Stimulated activated effector memory CD8-positive, alpha-beta T cell treated with anti-CD3 and anti-CD28 coated beads, Interleukin-12 subunit alpha, Interleukin-12 subunit beta, amount 100 ng/mL, for 72 hours (primary cell): ENCODE measurements around the gene GTPBP10.
A peak's percentile ranks its signal among the peaks of the same experiment; 100 is the strongest.

Experiments
- ATAC-seq: fragments of 150-1000 bp; cut with Tn5 transposase; 2 replicates; pipeline ENCODE4 v1.10.0; 2021
- DNase-seq, 2 donors: peaks; one replicate each; pipeline ENCODE4 v3.0.0; 2021 to 2022; ENCODE audit warnings: low spot score in 2 of 2
- H3K27ac Mint-ChIP-seq: one replicate; pipeline ENCODE4 v1.8.0; 2022; ENCODE audit warnings: mild to moderate bottlenecking, mixed read lengths
- H3K36me3 Mint-ChIP-seq: one replicate; pipeline ENCODE4 v1.8.0; 2022; ENCODE audit warnings: mild to moderate bottlenecking, mixed read lengths
- H3K4me1 Mint-ChIP-seq: one replicate; pipeline ENCODE4 v1.8.0; 2022; ENCODE audit warnings: mixed read lengths
- H3K4me3 Mint-ChIP-seq: one replicate; pipeline ENCODE4 v1.8.0; 2022; ENCODE audit warnings: mild to moderate bottlenecking, mixed read lengths
- H3K9me3 Mint-ChIP-seq: one replicate; pipeline ENCODE4 v1.8.0; 2022; ENCODE audit warnings: mixed read lengths

Gene GTPBP10

DNA sequence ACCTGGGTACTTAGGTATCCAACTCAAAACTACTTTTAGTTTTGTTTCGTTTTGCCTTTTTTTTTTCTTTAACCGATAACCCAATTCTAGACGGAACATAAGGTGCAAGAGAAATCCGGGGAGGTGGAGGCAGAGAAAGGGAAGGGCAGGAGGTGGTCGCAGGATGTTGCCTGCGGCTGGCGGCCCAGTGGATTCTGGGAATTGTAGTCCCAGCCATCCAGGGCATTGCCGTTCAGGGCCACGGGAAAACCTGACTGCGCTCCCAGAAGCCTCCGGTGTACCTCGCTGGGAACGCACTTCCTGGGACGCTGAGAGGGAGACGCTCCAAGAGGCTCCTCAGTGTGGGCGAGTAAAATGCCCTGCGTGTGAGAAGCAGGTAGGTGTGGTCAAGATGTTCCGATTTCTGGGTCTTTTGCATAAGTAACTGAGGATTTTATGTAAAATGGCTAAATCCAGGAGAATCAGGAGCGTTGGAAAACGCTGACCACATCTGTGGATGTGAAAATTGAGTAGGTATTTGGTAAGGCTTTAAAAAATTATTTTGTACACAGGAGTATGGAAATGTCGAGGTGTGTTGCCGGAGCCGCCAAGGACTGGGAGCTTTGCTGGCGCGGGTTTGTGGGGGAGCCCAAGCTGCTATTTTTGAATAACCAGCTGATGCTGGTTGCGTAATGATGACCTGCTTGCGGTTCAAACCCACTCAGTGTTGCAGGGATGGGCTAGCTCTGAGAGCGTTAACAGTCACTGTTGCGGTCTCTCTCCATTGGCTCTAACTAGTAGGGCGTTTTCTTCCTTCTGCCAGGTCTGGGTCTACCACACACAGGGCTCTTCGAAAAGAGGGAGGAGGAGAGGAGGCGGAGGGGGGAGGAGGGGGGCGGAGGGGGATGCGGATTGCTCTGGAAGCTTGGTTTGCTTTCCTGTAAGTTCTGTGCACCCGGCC, 56.9 kb downstream of the GTPBP10 start, which contains the start of gene CLDN12:
Gene CLDN12 (plus strand): TSS at position 288 of the 940 bp plus-strand sequence. CDS start 9,216 bp downstream, outside the sequence.
- Mint-ChIP-seq H3K4me3 (peak within 1 kb of the TSS; percentile 97), H3K4me1 (peaks cover 12% of the 10 kb centered on the region)
- ATAC-seq = peak; percentile 99

DNA sequence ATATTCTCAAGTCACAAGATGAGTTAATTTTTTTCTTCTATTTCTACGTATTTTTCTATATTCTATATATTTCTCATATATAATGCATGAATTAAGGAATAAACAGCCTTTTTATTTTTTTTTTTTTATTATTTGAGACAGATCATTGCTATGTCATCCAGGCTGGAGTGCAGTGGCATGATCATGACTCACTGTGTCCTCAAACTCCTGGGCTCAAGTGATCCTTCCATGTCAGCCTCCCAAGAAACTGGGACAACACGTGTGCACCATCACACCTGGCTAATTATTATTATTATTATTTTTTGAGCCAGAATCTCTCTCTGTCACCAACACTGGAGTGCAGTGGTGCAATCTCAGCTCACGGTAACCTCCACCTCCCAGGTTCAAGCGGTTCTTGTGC, 58.3 kb downstream of the GTPBP10 start:
- ATAC-seq = no peak
- H3K36me3 Mint-ChIP-seq = peaks cover 6% of the 10 kb centered on the region
- no peaks in the 10 kb centered on the region for H3K9me3 Mint-ChIP-seq
- H3K27ac Mint-ChIP-seq = peak overlapping the region; percentile 98
- peaks cover 12% of the 10 kb centered on the region for H3K4me1 Mint-ChIP-seq
- peak overlapping the region; percentile 97 for H3K4me3 Mint-ChIP-seq
- no peak for DNase-seq

More for the DNA sequence above, 56.9 kb downstream of the GTPBP10 start, which contains the start of gene CLDN12:
- peak; percentile 49 to 79 for DNase-seq
- peaks cover 6% of the 10 kb centered on the region for H3K36me3 Mint-ChIP-seq
- peaks cover 4% of the 10 kb centered on the region for H3K9me3 Mint-ChIP-seq
- H3K27ac Mint-ChIP-seq = peak within 1 kb of the TSS; percentile 98

DNA sequence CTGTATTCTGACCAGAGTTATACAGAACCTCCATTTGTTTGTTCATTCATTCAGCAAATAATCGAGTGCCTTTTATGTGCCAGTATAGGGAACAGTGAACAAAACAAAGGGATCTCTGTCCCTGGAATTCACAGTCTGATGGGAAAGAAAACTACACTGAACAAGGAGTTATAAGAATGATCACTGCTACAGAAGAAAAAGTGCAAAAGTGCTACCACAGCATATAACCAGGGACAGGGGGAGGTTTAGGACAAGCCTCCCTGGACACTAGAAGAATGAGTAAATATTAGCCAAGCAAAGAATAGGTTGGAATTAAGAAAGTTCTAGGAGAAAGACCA, 60.9 kb downstream of the GTPBP10 start:
- H3K27ac Mint-ChIP-seq = no peak overlapping the region

DNA sequence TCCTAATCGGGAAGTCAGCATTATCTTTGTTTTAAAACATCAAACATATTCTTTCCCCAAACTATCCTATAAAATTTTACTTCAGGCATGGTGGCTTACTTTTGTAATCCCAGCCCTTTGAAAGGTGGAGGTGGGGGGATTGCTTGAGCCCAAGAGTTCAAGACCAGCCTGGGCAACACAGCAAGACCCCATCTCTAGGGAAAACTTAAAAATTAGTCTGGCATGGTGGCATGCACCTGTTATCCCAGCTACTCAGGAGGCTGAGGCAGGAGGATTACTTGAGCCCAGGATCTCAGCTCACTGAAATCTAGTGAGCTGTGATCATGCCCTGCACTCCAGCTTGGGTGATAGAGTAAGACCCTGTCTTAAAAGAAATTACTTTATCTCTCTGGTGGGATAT, 61.6 kb downstream of the GTPBP10 start:
- Mint-ChIP-seq H3K36me3 (peaks cover 6% of the 10 kb centered on the region), H3K4me3 (no peak overlapping the region), H3K9me3 (no peaks in the 10 kb centered on the region), H3K4me1 (peaks cover 5% of the 10 kb centered on the region), H3K27ac (no peak overlapping the region)
- ATAC-seq (no peak), DNase-seq (no peak)

More for the DNA sequence above, 60.9 kb downstream of the GTPBP10 start:
- no peak overlapping the region for H3K4me3 Mint-ChIP-seq
- H3K9me3 Mint-ChIP-seq = no peaks in the 10 kb centered on the region
- no peak for DNase-seq
- no peak for ATAC-seq
- H3K4me1 Mint-ChIP-seq = peaks cover 12% of the 10 kb centered on the region
- peaks cover 6% of the 10 kb centered on the region for H3K36me3 Mint-ChIP-seq

DNA sequence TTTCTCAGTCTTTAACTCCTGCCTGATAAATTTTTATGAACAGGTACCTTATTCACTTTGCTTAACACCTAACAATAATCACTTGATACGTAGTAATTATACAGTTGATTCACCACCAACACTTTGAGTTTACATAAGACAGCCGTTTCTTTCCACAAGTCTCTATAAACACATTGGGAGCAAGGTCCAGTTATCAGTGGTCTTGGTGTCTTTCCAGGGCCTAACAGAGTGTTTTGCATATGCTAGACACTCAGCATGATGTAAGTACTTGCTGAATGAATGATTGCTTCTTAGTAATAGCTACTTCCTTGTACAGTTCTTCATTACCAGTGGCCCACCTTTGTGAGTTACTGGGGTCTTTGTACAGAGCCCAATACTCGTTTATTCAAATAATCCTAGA, 63.2 kb downstream of the GTPBP10 start:
- DNase-seq (no peak), ATAC-seq (no peak)
- Mint-ChIP-seq H3K27ac (no peak overlapping the region), H3K36me3 (no peaks in the 10 kb centered on the region), H3K4me3 (no peak overlapping the region), H3K9me3 (no peaks in the 10 kb centered on the region), H3K4me1 (no peaks in the 10 kb centered on the region)

DNA sequence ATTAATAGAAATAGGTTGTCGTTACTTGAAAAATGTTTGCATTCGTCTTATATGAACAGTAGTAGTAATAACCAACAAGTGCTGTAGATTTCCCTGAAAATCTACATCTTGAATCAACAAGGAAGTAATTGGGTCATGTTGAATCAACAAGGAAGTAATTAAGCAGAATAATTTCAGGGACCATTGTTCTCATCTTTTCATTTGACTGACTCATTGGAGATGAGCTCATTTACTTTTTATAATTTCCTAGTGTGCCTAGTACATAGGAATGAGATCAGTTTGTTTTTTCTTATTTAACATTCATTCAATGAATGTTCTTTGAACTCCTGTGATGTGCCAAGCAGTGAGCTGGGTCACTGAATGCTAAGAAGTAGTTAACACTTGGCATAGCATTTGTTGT, 65.0 kb downstream of the GTPBP10 start:
- DNase-seq (no peak), ATAC-seq (no peak)
- no peaks in the 10 kb centered on the region for H3K36me3 Mint-ChIP-seq
- H3K27ac Mint-ChIP-seq = no peak overlapping the region
- no peaks in the 10 kb centered on the region for H3K4me1 Mint-ChIP-seq
- no peak overlapping the region for H3K4me3 Mint-ChIP-seq
- H3K9me3 Mint-ChIP-seq = no peaks in the 10 kb centered on the region

DNA sequence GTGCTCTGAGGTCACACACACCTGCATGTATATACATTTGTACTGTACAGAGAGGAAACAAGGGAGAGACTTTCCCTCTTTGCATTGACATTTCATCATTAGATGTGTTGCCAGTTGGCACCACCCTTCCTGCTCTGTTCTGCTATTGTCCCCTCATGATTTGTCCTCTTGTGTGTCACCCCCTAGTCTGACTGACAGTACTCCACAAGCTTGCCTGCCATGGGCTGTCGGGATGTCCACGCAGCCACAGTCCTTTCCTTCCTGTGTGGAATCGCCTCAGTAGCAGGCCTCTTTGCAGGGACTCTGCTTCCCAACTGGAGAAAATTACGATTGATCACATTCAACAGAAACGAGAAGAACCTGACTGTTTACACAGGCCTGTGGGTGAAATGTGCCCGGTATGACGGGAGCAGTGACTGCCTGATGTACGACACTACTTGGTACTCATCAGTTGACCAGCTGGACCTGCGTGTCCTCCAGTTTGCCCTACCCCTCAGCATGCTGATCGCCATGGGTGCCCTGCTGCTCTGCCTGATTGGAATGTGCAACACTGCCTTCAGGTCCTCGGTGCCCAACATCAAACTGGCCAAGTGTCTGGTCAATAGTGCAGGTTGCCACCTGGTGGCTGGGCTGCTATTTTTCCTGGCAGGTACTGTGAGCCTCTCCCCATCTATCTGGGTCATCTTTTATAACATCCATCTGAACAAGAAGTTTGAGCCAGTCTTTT, 66.1 kb downstream of the GTPBP10 start:
- no peak for DNase-seq

DNA sequence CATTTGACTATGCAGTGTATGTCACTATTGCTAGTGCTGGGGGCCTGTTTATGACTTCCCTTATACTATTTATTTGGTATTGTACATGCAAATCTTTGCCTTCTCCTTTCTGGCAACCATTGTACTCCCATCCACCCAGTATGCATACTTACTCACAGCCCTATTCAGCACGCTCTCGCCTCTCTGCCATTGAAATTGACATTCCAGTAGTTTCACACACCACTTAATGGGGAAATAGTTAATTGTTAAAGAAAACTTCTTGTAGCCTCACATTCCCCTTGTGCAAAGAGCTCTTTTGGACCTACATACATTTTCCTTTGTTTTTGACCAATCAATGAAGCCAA, 66.6 kb downstream of the GTPBP10 start:
- no peak overlapping the region for H3K4me3 Mint-ChIP-seq
- H3K4me1 Mint-ChIP-seq = no peaks in the 10 kb centered on the region
- H3K9me3 Mint-ChIP-seq = no peaks in the 10 kb centered on the region
- H3K27ac Mint-ChIP-seq = no peak overlapping the region
- DNase-seq (no peak), ATAC-seq (no peak)
- no peaks in the 10 kb centered on the region for H3K36me3 Mint-ChIP-seq

More for the DNA sequence above, 66.1 kb downstream of the GTPBP10 start:
- H3K4me3 Mint-ChIP-seq = no peak overlapping the region
- H3K4me1 Mint-ChIP-seq = no peaks in the 10 kb centered on the region
- peak; percentile 44 for ATAC-seq
- H3K36me3 Mint-ChIP-seq = no peaks in the 10 kb centered on the region
- H3K9me3 Mint-ChIP-seq = no peaks in the 10 kb centered on the region
- no peak overlapping the region for H3K27ac Mint-ChIP-seq

DNA sequence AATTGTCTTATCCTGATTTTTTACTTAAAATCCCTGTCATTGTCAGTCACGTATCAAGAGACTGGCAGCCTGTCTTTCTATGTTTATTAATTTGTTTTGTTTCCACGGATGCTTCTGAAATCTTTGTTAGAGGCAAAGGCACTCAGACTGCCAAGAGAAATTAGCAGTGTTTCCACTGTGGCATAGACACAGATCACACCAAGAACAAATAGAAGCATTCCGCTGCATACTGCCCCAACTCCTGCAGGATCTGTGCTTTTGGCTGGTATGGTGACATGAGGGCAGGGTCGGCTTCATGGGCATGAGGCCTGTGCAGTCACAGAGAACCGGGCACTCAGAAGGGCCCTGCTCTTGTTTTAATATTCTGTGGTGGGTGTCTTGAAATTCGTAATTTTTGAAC, 75.1 kb downstream of the GTPBP10 start:
- ATAC-seq (no peak), DNase-seq (no peak)
- Mint-ChIP-seq H3K36me3 (no peaks in the 10 kb centered on the region), H3K9me3 (no peaks in the 10 kb centered on the region), H3K4me3 (no peak overlapping the region), H3K27ac (no peak overlapping the region), H3K4me1 (peaks cover 15% of the 10 kb centered on the region)

DNA sequence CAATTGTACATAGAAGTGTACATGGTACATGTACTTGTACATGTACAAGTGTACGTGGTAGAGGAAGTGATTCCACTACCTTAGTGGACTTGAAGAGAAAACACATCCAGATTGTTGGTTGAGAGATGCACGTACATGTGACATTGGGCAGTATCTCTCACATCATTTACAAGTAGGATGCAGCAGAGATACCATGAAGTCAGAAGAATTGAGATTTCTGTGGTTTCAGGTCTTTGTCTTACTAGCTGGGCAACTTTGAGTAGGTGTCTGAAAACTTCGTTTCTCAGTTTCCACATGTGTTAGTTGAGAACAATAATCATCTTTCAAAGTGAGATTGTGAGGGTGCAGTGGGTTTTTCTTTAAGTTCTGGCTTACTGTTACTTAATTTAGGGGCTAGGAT, 78.2 kb downstream of the GTPBP10 start:
- H3K27ac Mint-ChIP-seq = peak overlapping the region; percentile 33
- DNase-seq = no peak
- H3K4me1 Mint-ChIP-seq = peaks cover 15% of the 10 kb centered on the region
- peak; percentile 96 for ATAC-seq
- no peaks in the 10 kb centered on the region for H3K9me3 Mint-ChIP-seq
- peak overlapping the region; percentile 21 for H3K4me3 Mint-ChIP-seq
- no peaks in the 10 kb centered on the region for H3K36me3 Mint-ChIP-seq

DNA sequence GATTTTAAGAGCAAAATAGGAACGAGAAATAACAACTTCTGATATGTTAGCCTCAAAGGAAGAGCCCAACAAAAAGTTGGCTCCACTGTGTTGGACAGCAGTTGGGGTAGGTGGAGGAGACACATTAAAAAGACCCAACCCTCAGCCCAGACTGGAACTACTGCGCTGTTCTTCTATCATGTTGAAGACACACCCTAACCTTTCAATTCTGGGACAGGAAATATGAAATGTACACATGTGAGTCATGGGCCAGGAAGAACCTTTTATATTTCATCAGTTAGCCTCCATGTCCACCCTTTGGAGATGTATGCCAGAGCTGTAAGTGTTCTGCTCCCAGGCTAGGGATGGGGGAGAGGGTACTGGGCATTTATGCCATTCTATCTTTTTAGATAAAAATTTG, 78.9 kb downstream of the GTPBP10 start:
- no peaks in the 10 kb centered on the region for H3K36me3 Mint-ChIP-seq
- no peaks in the 10 kb centered on the region for H3K9me3 Mint-ChIP-seq
- peak overlapping the region; percentile 33 for H3K27ac Mint-ChIP-seq
- ATAC-seq (peak; percentile 46), DNase-seq (no peak)
- peaks cover 15% of the 10 kb centered on the region for H3K4me1 Mint-ChIP-seq
- H3K4me3 Mint-ChIP-seq = peak overlapping the region; percentile 21

DNA sequence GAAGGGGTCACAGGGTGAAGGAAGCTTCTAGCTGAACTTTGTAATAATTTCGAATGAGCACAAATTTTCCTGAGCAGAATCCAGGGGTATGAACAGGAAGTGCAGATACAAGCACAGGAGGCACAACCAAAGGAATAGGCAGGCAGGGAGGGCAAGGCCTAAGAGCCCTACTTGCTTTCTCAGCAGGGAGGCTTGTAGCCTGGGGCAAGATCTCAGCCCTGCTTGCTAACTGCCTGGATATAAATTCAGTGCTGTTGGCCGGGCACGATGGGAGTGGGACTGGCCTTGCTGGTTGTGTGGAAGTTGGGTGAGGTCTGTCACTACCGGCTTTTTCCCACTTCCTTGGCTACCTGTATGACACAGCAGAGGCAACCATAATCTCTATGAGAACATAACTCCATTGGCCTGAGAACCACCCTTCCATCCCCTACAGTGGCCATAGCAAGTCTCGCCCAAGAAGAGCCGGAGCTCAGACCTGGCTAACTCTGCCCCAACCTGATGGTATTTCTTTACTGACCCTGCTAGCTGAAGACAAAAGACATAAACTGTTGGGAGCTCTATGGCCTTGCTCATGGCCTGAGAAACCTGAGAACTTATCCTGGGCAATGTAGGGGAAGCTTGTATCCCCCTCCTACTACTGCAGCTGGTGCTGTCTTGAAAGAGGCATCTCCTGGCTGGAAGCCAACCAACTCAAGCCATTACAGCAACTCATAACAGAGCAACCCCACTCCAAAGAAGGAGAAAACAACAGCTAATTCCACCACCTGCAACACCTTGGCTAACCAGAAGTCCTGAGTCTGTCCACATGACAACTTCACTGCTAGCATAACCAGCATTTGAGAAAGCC, 84.3 kb downstream of the GTPBP10 start:
- no peak overlapping the region for H3K4me3 Mint-ChIP-seq
- ATAC-seq (peak; percentile 26), DNase-seq (no peak)
- no peaks in the 10 kb centered on the region for H3K36me3 Mint-ChIP-seq
- no peak overlapping the region for H3K27ac Mint-ChIP-seq
- no peaks in the 10 kb centered on the region for H3K4me1 Mint-ChIP-seq
- H3K9me3 Mint-ChIP-seq = no peaks in the 10 kb centered on the region

DNA sequence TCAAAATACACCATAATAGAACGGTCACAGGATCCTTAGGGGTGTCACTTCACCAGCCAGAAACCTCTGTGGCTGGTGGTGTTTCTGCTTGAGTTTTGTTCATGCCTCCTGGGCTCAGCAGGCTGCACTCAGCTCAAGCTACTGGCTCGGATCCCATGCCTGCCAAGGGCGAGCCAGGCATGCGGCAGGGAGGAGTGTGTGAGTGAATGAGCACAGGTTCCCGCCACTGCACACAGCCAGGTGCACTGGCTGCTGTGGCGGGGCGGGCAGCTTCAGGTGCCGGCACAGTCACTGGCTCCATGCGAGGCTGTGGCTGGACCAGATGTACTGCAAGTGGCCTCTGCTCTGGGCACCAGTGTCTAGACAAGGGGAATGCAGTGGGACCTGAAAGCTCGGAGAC, 86.2 kb downstream of the GTPBP10 start:
- no peak for DNase-seq
- peak; percentile 26 for ATAC-seq
- H3K27ac Mint-ChIP-seq = no peak overlapping the region
- no peaks in the 10 kb centered on the region for H3K4me1 Mint-ChIP-seq
- H3K4me3 Mint-ChIP-seq = no peak overlapping the region
- H3K9me3 Mint-ChIP-seq = no peaks in the 10 kb centered on the region
- H3K36me3 Mint-ChIP-seq = no peaks in the 10 kb centered on the region

DNA sequence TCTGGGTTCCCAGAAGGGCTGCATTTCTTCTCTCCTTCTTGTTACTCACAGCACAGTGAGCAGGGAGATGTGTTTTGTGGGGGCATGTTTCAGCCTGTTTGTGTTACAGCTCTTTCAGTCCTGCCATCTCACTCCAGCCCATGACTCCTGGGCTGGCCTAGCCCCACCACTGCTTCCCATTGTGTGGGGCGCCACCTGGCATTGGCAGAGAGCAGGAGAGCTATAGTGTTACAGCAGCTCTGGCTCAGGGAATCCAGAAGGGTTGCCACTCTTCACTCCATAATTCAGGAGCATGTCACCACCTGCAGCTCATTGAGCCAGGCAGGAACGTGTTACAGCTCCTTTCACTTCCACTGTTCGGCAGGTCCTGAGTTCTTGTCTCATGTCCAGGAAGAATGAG, 86.7 kb downstream of the GTPBP10 start:
- H3K36me3 Mint-ChIP-seq = no peaks in the 10 kb centered on the region
- no peak for DNase-seq
- no peaks in the 10 kb centered on the region for H3K4me1 Mint-ChIP-seq
- ATAC-seq = peak; percentile 19
- H3K27ac Mint-ChIP-seq = no peak overlapping the region
- H3K4me3 Mint-ChIP-seq = no peak overlapping the region
- no peaks in the 10 kb centered on the region for H3K9me3 Mint-ChIP-seq
